SK-N-SH treated with all-trans-retinoic acid at 6 μM for 48 hours (cell line): ENCODE measurements around the gene CLEC6A.

Experiments used
- ARNTL ChIP-seq: fragments of 450-650 bp; formaldehyde crosslinking; IDR thresholded peaks from 2 replicates; pipeline ENCODE4 v1.5.0; 2020; ENCODE audit warnings: low read depth, mild to moderate bottlenecking, moderate library complexity, borderline replicate concordance
- BACH2 ChIP-seq: fragments of 250-450 bp; sonication (Bioruptor Pico); IDR thresholded peaks from 2 replicates; pipeline ENCODE4 v1.9.0; 2021; ENCODE audit warnings: mild to moderate bottlenecking, borderline replicate concordance
- CREB5 ChIP-seq: fragments of 250-450 bp; sonication (Bioruptor Pico); IDR thresholded peaks from 2 replicates; pipeline ENCODE4 v1.5.1; 2020; ENCODE audit warnings: low read depth, mild to moderate bottlenecking, moderate library complexity
- CSDC2 ChIP-seq: fragments of 250-450 bp; sonication (Bioruptor Pico); IDR thresholded peaks from 2 replicates; pipeline ENCODE4 v1.5.0; 2020; ENCODE audit warnings: mild to moderate bottlenecking, moderate library complexity
- GLIS3 ChIP-seq: fragments of 250-450 bp; sonication (Bioruptor Pico); IDR thresholded peaks from 2 replicates; pipeline ENCODE4 v1.5.0; 2020; ENCODE audit warnings: mild to moderate bottlenecking, moderate library complexity
- ISL1 ChIP-seq: fragments of 250-450 bp; sonication (Bioruptor Pico); IDR thresholded peaks from 2 replicates; pipeline ENCODE4 v2.1.2; 2022; ENCODE audit warnings: mild to moderate bottlenecking, moderate library complexity
- PATZ1 ChIP-seq: fragments of 250-450 bp; sonication (Bioruptor Pico); IDR thresholded peaks from 2 replicates; pipeline ENCODE4 v1.8.0; 2020; ENCODE audit warnings: mild to moderate bottlenecking, moderate library complexity, borderline replicate concordance
- PPARA ChIP-seq: fragments of 250-450 bp; sonication (Bioruptor Pico); IDR thresholded peaks from 2 replicates; pipeline ENCODE4 v1.5.0; 2020; ENCODE audit warnings: mild to moderate bottlenecking, borderline replicate concordance
- RARB ChIP-seq: fragments of 250-450 bp; sonication (Bioruptor Pico); IDR thresholded peaks from 2 replicates; pipeline ENCODE4 v1.8.0; 2021; ENCODE audit warnings: mild to moderate bottlenecking, moderate library complexity
- TOX ChIP-seq: fragments of 250-450 bp; sonication (Bioruptor Pico); IDR thresholded peaks from 2 replicates; pipeline ENCODE4 v1.8.0; 2021; ENCODE audit warnings: mild to moderate bottlenecking, moderate library complexity, borderline replicate concordance
- ZFP30 ChIP-seq: fragments of 450-650 bp; formaldehyde crosslinking; IDR thresholded peaks from 2 replicates; pipeline ENCODE4 v1.5.0; 2022; ENCODE audit warnings: mild to moderate bottlenecking, moderate library complexity
- ZNF565 ChIP-seq: fragments of 450-650 bp; formaldehyde crosslinking; conservative IDR thresholded peaks from 2 replicates; pipeline ENCODE4 v1.5.0; 2020; ENCODE audit warnings: low read depth, mild to moderate bottlenecking, moderate library complexity
- ZNF70 ChIP-seq: fragments of 450-650 bp; formaldehyde crosslinking; IDR thresholded peaks from 2 replicates; pipeline ENCODE4 v1.5.0; 2020; ENCODE audit warnings: mild to moderate bottlenecking, moderate library complexity
- TF ChIP-seq, protein P1 (sequence below): fragments of 250-450 bp; sonication (Bioruptor Pico); IDR thresholded peaks from 2 replicates; pipeline ENCODE4 v1.5.1; 2021; ENCODE audit warnings: mild to moderate bottlenecking, moderate library complexity

DNA sequence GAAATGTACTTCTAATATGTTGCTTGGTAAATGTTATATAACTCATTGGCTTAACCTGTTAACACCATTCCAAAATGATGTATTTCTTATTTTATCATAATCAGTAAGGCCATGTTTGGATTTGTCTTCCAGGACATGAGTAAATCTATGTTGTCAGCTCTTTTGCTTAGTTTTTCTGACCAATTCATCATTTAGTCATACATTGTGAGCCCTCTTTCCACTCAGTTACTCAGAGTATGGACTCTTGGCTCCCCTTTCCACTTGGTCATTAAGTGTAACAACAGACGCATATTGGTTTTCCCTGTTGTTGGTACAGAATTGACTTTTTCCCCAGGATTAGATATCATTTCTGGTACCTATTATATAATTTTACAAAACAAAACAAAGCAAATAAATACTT lies 48.6 kb downstream of the CLEC6A start:
- TF ChIP-seq BACH2 (no peak), TOX (CRISPR knock-in tag) (no peak), PATZ1 (CRISPR knock-in tag) (no peak), CREB5 (no peak), RARB (CRISPR knock-in tag) (no peak), ISL1 (no peak), PPARA (no peak), ZNF70 (no peak), ZFP30 (CRISPR knock-in tag) (no peak), GLIS3 (CRISPR knock-in tag) (no peak), CSDC2 (CRISPR knock-in tag) (no peak), ARNTL (CRISPR knock-in tag) (no peak), ZNF565 (no peak)
- TF ChIP-seq, protein P1, sequence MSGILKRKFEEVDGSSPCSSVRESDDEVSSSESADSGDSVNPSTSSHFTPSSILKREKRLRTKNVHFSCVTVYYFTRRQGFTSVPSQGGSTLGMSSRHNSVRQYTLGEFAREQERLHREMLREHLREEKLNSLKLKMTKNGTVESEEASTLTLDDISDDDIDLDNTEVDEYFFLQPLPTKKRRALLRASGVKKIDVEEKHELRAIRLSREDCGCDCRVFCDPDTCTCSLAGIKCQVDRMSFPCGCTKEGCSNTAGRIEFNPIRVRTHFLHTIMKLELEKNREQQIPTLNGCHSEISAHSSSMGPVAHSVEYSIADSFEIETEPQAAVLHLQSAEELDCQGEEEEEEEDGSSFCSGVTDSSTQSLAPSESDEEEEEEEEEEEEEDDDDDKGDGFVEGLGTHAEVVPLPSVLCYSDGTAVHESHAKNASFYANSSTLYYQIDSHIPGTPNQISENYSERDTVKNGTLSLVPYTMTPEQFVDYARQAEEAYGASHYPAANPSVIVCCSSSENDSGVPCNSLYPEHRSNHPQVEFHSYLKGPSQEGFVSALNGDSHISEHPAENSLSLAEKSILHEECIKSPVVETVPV (CRISPR knock-in tag) = no peak
